ENCODE results near the gene ABHD17C.

GRCh38 chr15:80798911-80799310 lies 103.8 kb downstream of the ABHD17C start:
- TF ChIP-seq CTCF (IDR thresholded peaks at IDR 0.05; ENCODE audit: low read length) (no peak), EZH2 (optimal IDR thresholded peaks at IDR 0.05; ENCODE audit: low read depth, low read length) (no peak), EZH2phosphoT487 (IDR thresholded peaks at IDR 0.05; ENCODE audit: low read length) (no peak)

Data from MM.1S (cell line).